HG03457 (cell line): ENCODE measurements around the gene C5orf46.
"Not testable (repeated sequence)": the region's sequence is repeated elsewhere in the genome, so short reads cannot be mapped to it uniquely, and the experiment has no call there.

Experiments
- ATAC-seq: cut with Tn5 transposase; IDR thresholded peaks from one replicate; pipeline ENCODE4 v1.9.1; 2021; ENCODE audit warnings: moderate number of reproducible peaks; ENCODE audit not compliant: unreplicated experiment

The C5orf46 gene

DNA sequence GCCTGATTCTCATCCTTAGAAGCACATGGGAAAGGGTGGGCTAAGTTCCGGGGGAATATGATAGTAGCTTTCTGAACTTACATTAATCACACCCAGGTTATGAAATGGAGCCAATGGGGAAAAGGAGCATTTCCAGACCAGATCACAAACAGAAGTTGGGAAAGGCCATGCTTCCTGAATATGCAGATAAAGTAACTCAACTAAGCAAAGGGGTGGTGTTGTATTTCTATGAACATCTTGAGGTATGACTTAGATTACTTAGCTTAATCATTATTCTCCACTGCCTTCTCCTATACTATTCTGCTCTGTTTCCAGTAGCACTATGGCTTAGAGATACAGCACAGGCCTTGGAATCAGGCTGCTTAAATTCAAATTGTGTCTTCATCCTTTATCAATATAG is 10.5 kb downstream of the C5orf46 start:
- no peak for ATAC-seq

- no peak for ATAC-seq
Measured at GRCh38 chr5:147893820-147894219, 12.5 kb downstream of the C5orf46 start.

DNA sequence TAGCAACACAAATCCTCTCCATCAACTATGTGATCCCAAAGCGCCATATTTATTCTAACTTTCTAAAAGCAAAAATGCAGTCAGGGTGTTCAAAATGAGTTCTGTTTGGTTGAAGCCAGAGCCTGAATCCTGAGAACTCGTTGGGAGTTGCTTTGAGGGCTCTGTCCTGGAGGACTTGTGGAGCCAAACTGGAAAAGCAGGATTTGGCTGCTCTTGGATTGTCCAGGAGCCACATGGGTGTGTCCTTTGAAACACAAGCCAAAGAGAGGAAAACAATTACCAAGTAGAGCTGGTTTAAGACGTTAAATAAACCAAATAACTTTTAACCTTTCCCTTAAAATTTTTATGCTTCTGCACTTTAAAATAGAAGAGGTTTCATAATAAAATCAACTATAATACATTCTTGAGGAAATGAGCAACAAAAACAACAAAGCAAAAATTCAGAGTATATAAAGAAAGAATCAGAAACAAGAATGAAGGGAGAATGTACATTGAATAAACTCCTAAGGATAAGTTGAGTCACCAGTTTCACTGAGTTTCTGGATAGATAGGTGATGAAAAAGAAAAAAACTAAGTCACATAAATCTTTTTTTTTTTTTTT is 13.5 kb downstream of the C5orf46 start:
- no peak for ATAC-seq

DNA sequence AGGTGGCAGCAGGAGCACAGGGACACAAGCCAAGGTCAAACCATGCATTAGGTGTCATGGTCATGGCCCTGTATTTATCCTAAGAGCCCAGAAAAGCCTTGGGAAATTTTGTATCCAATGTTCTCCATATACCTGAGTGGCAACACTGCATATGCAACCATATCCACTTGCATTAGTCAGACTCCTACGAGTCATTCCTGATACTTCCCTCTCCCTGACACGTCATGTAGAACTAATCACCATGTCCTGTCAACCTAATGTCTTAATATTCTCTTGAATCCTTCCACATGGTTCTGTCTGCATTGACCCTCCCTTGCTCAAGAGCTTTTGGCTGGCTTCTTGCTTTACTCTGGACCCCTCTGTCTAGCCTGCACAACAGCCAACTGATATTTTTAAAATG is 18.4 kb downstream of the C5orf46 start:
- no peak for ATAC-seq

DNA sequence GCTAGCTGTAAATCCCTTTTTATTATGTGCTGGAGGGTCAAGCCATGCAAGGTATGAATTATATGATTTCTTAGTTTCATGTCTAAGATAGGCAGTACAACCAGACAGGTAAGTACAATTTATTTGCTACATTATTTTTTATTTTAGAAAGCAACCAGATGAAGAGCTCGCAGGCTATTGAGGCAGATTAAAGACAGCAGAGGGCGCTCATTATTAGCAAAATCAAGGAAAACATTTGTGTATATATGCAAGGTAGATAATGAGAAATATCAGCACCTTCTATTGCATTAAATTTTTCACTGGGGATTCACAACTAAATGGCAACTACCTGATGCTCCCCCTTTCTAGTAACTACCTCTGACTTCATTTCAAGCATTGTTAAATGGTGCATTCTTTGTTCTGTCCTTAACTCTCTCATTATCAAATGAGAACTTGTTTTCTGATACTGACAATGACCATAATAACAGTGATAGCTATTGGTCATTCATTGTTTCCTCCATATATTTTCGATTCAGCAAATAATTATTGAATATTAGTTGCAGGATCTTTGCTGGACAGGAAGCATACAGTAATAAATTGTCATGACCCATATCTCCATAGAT is 19.2 kb downstream of the C5orf46 start:
- no peak for ATAC-seq

DNA sequence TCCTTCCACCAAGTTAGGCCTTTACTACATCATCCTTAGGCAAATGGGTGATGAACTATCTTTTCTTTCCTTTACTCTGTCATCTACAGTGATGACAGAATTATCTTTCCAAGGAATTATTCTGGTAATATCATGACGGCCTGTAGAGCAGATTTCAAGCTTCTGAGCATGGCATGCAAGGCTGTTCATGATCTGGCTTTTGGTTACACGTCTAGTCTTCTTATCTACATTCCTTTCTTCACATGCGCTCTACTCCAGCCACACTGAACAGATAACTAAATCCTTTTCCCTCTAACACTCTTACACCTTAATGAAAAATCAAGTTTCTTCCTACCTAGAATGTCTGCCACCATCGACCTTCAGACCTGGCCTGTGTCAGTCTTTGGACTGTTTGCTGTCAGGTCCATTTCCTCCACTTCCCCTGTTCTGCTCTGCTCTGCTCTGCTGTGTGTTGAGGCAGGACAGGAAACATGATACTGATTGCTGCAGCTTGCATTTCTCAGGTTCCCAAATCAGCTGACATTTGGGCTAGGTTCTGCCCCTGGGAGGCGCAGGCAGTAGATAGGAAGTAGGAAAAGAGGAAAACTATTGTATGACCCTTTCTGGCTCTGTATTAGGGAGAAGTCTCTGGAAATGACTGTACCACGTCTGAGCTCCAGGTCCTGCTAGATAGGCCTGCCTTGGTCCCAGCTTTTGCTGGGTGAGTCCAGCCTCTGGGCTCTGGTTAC is 23.6 kb downstream of the C5orf46 start:
- no peak for ATAC-seq

DNA sequence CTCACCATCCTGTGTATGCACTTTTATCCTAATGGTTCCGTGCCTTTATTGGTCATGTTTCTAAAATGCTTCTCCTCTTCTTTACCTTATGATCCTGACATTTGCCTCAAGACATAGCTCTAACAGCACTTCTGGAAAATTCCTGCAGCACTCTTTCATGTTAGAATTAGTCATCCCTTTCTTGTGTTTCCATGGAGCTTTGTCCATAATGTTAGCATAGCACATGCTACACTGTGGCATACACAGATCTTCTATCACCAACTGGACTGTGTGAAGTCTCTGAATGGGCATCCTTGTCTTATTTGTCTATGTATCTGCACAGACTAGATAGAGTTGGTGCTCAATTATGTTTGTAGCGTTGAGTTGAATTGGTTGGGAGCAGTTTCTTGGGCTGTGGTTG is 25.9 kb downstream of the C5orf46 start:
- ATAC-seq = no peak

DNA sequence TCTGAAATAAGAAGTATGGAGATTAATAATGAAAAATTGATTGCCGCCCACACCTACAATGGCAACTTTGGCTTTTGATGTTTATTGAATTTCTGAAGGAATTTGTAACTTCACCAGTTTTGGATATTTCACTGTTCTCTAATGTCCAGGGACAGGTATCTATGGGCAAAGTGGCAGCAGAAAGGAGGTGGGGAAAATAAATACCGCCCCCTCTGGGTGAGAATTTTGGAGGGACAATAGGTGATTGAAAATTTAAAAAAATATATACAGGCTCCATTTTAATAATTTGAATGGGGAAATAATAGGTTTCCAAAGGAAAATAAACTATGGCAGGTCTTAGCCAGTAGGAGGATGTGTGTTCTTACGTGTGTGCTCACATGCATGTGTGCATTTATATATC is 26.6 kb downstream of the C5orf46 start:
- no peak for ATAC-seq

DNA sequence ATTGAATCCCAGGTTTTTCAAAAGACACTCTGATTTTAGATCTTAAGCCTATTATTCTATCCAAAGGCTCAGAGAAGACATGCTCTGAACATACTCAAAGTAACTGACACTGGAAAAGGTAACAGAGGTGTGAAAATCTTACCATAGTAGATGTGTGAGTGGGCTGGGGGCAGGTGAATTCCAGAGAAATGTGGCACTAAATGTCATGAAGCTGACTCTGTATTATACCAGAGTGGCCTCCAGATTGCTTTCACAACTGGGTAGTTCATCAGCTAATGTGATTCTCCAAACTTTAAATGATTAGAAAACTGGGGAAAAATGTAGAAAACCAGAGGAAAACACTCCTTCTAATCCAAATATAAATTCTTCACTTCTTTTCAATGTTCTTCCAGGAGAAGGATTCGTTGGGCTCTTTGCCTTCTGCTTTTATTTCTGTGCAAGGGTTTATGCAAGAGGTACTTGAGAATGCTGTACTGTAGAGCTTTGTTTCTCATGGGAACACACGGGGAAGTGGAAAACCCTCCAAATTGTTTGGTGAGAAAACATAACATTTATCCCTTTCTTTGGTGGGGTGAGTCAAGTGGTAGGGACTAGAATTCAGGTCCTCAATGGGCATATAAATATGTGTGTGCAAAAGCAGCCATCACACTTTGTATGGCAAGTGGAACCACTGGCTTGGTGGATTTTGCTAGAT is 28.1 kb downstream of the C5orf46 start, which contains the start of gene SCGB3A2:
Gene SCGB3A2, plus strand, starts transcription at position 646 of the 694 bp plus-strand sequence. CDS start 93 bp downstream, outside the sequence.
- ATAC-seq = no peak

DNA sequence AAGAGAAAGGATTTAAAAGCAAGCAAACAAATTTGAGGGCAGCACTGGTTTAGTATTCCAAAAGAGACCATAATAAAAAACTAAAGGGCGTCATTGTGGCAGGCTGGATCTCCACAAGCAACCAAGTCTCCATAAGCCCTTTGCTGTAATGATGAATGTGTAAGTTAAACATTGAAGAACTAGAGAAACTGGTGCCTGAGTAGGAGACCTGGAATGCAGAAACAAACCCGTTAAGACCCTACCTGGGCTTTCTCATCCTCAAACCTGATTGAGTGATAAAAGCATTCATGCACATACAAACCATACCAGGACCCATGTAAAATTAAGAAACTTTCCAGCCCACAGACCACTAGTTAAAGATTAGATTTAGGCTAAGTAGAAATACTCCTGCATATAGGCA is 29.7 kb downstream of the C5orf46 start:
- no peak for ATAC-seq

DNA sequence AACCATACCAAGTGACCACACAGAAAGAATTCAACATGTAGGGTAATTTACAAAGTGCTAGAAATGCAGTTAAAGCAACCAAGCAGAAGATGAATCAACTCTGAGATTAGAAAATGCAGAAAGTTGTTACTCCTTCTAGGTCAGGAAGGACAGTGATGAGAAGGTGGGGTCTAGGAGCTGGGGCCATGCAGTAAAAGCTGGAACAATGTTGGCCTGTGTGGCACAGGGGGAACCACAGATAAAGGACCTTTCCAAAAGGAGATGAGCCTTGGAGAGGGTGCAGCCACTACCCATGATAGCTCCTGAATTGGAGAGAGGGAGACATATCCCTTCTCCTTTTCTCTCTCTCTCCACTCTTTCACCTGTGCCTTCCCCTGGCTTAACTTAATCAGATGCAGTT is 30.2 kb downstream of the C5orf46 start:
- no peak for ATAC-seq

GRCh38 chr5:147874910-147875367 is 31.4 kb downstream of the C5orf46 start:
- ATAC-seq = no peak

DNA sequence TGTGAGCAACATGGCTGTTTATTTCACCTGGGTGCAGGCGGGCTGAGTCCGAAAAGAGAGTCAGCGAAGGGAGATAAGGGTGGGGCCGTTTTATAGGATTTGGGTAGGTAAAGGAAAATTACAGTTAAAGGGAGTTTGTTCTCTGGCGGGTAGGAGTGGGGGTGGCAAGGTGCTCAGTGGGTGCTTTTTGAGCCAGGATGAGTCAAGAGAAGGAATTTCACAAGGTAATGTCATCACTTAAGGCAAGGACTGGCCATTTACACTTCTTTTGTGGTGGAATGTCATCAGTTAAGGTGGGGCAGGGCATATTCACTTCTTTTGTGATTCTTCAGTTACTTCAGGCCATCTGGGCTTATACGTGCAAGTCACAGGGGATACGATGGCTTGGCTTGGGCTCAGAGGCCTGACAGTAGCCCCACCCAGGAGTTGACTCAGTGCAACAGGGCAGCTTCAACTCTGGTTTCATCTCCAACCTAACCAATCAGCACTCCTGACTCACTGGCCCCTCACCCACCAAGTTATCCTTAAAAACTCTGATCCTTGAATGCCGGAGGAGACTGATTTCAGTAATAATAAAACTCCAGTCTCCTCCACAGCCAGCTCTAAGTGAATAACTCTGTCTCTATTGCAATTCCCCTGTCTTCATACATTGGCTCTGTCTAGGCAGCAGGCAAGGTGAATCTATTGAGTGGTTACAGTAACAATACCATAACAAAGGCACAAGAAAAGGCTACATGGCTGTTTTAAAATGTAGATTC is 32.0 kb downstream of the C5orf46 start:
- ATAC-seq = not testable (repeated sequence)

- not testable (repeated sequence) for ATAC-seq
Measured at GRCh38 chr5:147872744-147873435, 33.4 kb downstream of the C5orf46 start.

GRCh38 chr5:147871980-147872549 is 34.3 kb downstream of the C5orf46 start:
- not testable (repeated sequence) for ATAC-seq

DNA sequence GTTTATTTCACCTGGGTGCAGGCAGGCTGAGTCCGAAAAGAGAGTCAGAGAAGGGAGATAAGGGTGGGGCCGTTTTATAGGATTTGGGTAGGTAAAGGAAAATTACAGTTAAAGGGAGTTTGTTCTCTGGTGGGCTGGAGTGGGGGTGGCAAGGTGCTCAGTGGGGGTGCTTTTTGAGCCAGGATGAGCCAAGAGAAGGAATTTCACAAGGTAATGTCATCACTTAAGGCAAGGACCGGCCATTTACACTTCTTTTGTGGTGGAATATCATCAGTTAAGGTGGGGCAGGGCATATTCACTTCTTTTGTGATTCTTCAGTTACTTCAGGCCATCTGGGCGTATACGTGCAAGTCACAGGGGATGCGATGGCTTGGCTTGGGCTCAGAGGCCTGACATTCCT is 36.4 kb downstream of the C5orf46 start:
- ATAC-seq = not testable (repeated sequence)

- ATAC-seq = no peak
Measured at GRCh38 chr5:147869112-147869511, 37.2 kb downstream of the C5orf46 start.

DNA sequence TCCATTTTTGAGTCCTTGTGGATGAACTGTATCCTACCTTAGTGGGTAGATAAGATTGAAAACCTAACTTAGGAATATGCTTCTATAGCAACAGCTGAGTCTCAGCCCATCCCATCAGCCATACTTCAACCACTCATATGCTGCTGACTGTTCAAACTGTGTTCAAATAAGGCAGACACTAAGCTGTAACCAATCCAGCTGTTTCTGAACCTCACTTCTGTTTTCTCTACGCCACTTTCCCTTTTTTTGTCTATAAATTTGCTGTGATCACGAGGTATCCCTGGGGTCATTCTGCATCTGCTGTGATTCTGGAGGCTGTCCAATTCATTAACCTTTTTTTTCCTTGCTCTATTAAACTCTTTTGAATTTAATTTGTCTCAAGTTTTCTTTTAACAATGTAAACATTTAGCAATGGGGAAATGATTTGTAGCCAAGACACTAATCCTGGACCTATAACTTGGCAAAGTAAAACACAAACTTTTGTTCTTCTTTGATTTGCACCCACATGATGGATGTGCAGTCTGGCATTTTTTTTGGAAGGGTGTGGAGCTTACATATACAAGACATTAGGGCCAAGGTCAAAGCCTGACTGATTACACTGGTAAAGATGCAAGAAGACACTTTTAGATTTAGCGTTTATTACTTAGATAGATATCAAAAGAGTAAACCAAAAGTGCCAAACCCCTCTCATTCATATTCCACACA is 42.7 kb downstream of the C5orf46 start:
- no peak for ATAC-seq

DNA sequence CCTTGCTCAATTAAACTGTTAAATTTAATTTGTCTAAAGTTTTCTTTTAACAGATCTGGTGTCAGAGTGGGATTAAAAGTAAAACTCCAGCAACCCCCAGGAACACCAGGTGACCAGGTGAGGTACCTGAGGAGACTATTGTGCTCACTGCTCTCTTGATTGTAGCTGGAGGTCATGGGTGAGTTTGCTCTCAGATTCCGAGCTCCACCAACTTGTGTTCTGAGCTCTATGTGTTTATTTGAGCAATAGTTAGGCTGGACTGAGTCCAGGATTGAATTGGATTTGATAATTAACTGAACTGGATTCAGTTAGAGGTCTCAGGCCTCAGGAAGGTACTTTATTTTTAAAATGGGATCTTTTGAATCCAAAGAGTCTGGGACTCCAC is 45.7 kb downstream of the C5orf46 start:
- ATAC-seq = no peak
